Putamen (tissue), 1 donor: ENCODE data around the gene THRAP3.
A peak's percentile ranks its signal among the peaks of the same experiment; 100 is the strongest.
"Not testable (repeated sequence)": the region's sequence is repeated elsewhere in the genome, so short reads cannot be mapped to it uniquely, and the experiment has no call there.

Source experiments
- DNase-seq: peaks from one replicate; pipeline ENCODE4 v3.0.0-alpha.2; 2016; ENCODE audit warnings: low spot score

Gene THRAP3

DNA sequence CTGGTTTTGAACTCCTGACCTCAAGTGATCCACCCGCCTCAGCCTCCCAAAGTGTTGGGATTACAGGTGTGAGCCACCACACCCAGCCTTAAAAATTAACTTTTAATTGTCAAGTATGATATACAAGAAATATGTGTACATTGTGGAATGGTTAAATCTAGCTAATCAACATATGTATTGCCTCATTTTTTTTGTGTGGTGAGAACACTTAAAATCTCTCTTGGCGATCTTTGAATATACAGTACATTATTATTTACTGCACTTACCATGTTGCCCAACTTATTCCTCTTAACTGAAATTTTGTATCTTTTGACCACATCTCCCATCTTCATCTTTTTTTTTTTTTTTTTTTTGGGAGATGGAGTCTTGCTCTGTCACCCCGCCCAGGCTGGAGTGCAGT lies 23.3 kb downstream of the THRAP3 start:
- no peak for DNase-seq

GRCh38 chr1:36248250-36248894 lies 24.1 kb downstream of the THRAP3 start:
- DNase-seq, result no peak

DNA sequence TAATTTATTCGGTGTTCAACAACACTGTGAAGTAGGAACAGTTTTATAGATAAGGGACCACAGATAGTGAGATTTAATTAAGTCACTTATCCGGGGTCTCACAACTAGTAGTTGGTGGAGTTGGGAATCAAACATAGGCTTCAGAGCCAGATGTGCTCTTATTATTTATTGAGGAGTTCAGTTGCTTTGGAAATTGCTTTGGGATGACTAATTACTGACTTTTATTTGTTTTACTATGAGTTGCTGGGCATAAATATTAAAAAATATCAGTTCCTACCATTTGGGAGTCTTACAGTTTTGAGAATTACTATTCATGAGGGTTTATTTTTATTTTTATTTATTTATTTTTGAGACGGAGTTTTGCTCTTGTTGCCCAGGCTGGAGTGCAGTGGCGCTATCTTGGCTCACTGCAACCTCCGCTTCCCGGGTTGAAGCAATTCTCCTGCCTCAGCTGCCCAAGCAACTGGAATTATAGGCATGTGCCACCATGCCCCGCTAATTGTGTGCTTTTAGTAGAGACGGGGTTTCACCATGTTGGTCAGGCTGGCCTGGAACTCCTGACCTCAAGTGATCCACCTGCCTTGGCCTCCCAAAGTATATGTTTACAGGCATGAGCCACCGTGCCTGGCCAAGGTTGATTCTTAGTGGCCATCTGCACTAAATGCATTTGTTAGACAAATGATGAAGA lies 27.7 kb downstream of the THRAP3 start:
- no peak for DNase-seq

DNA sequence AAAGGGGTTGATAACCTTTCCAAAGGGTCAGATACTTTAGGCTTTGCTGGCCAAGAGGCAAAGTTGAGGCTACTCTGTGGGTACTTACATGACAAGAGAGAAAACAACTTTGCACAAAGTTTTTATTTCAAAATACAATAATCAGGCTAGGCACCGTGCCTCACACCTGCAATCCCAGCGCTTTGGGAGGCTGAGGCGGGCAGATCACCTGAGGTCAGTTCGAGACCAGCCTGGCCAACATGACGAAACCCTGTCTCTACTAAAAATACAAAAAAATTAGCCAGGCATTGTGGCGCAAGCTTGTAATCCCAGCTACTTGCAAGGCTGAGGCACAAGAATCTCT lies 28.2 kb downstream of the THRAP3 start:
- not testable (repeated sequence) for DNase-seq

DNA sequence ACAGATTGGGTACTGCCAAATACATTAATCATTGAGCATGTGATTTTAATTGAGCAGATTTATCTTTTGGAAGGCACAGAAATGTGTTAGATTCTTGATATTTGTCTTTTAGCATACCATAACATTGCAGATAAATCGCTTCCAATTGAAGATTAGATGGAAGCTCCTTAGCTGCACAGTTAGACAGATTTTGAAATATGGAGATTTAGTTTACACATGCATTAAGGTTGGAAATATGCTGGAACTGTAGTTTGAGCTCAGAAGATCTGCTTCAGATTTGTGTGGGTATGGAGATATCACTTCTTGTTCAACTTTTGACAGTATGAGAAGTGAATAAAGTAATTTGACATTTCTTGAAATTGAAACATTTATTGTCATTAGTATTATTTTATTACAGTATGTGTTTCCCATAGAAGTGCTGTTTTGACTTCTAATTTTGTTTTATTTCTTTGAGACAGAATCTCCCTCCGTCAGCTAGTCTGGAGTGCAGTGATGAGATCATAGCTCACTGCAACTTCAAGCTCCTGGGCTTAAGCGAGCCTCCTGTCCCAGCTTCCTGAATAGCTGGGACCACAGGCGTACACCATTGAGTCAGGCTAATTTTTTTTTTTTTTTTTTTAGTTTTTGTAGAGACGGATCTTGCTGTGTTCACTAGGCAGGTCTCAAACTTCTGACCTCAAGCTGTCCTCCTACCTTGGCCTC lies 29.1 kb downstream of the THRAP3 start:
- DNase-seq, result peak; percentile 4

DNA sequence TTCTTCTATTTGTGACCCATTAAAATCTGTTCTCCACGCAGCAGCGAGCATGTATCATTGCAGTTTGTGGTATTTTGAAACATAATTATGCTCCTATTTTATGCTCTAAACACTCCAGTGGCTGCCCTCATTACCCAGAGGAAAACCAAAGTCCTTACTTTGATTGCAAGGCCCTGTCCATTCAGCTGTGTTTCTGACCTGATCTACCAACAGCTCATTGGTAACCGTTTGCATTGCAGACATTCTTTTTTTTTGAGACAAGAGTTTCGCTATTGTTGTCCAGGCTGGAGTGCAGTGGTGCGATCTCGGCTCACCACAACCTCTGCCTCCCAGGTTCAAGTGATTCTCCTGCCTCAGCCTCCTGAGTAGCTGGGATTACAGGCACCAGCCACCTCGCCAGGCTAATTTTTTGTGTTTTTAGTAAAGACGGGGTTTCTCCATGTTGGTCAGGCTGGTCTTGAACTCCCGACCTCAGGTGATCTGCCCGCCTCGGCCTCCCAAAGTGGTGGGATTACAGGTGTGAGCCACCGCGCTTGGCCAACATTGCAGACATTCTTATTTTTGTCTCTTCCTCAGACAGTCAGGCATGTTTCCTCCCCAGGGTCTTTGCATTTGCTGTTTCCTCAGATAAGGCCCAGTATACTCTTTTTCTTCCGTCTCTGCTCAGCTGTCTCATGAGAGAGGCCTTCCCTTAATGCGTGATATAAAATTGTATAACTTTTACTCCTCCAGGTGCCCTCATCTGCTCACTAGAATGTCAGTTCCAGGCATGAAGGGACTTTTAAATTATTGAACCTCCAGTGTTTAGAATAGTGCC lies 32.5 kb downstream of the THRAP3 start:
- no peak for DNase-seq

GRCh38 chr1:36257375-36257767 lies 33.1 kb downstream of the THRAP3 start:
- no peak for DNase-seq

- DNase-seq, result no peak
Measured at GRCh38 chr1:36258960-36259344, 34.7 kb downstream of the THRAP3 start.

DNA sequence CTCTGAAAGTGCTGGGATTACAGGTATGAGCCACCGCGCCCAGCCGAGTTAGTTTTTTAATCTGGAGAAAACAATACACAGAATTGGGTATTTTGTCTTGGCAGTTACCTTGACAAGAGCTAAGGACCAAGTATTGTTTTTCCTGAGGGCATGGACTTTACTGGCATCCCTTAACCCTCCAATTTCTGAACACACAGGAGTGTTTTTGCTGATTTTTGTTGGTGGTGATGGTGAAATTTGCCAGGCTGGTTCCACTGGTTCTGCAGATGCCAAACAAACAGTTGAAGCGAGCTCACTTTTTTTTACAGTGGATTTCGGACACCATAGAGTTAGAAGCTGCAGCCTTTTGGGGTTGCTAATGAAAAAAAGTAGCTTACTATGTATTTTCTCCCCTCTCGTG lies 44.7 kb downstream of the THRAP3 start:
- DNase-seq, result no peak

- no peak for DNase-seq
Measured at GRCh38 chr1:36269408-36269838, 45.2 kb downstream of the THRAP3 start.

GRCh38 chr1:36273024-36273423 lies 48.8 kb downstream of the THRAP3 start:
- no peak for DNase-seq

DNA sequence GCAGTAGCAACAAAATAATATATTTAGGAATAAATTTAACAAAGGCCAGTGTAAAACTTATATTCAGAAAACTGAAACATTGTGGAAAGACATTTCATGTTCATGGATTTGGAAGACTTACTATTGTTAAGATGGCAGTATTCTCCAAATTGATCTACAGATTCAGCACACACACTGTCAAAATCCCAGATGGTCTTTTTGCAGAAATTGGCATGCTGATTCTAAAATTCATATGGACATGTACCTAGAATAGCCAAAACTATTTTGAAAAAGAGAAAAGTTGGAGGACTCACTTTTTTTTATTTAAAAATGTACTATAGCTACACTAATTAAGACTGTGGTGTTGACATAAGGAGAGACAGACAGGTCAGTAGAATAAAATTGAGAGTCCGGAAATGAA lies 50.0 kb downstream of the THRAP3 start:
- no peak for DNase-seq

DNA sequence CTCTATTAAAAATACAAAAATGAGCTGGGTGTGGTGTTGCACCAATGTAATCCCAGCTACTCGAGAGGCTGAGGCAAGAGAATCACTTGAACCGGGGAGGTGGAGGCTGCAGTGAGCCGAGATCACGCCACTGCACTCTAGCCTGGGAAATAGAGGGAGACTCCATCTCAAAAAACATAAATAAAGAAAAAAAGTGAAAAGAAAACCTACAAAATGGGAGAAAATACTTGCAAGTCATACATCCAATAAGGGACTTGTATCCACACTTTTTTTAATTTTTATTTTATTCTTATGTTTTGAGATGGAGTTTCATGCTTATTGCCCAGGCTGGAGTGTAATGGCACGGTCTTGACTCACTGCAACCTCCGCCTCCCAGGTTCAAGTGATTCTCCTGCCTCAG lies 52.4 kb downstream of the THRAP3 start:
- no peak for DNase-seq

GRCh38 chr1:36279110-36279788 lies 55.0 kb downstream of the THRAP3 start:
- no peak for DNase-seq

DNA sequence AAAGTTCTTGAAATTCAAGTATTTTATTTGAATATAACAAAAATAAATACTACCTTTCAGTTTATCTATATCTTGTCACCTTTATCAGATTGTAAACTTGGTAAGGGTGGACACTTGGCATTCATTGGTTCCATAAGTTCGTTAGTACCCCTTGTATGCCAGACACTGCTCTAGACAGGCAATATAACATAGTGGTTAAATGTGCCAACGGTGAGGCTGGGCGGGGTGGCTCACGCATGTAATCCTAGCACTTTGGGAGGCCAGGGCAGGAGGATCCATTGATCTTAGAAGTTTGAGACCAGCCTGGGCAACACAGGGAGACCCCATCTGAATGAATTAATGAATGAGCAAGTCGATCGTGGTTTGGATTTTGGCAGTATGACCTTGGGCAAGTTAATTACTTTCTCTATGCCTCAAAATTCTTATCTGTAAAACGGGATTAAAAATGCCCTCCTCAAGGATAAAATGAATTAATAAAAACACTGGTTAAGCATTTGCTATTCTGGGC lies 55.6 kb downstream of the THRAP3 start:
- no peak for DNase-seq

- no peak for DNase-seq
Measured at GRCh38 chr1:36284061-36284460, 59.8 kb downstream of the THRAP3 start.

GRCh38 chr1:36284517-36284916 lies 60.3 kb downstream of the THRAP3 start:
- no peak for DNase-seq

- DNase-seq, result peak; percentile 80
Measured at GRCh38 chr1:36285443-36286101, 61.3 kb downstream of the THRAP3 start.

- no peak for DNase-seq
Measured at GRCh38 chr1:36286802-36287201, 62.6 kb downstream of the THRAP3 start.

DNA sequence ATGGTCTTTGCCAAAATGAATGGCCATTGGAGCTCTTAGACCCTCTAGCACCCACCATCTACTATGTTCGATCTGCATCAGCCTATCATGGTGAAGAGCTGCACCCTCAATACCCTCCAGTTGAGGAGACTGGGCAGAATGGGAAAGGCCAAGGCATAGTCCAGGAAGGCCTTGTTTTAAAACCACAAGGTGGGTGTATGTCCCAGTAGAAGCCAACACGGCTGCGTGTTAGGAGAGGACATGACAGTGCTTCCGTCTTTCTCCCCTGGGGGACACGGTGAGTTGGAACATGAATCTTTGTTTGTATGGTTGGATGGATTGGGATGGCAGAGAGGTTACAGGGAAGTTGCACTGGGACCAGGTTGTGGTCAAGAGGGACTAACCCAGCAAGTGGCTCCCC lies 63.4 kb downstream of the THRAP3 start:
- DNase-seq, result no peak

GRCh38 chr1:36295390-36295789 lies 71.1 kb downstream of the THRAP3 start:
- DNase-seq, result no peak
